C1 segment of cervical spinal cord (tissue), 14 donors: Measurements from ENCODE around the gene ALOX5AP.

Experiments used
- DNase-seq, 14 donors: peaks; one replicate each; lab custom pipeline; 2025; lab: John Stamatoyannopoulos, UW

ALOX5AP gene

GRCh38 chr13:30796631-30797601 is 61.6 kb downstream of the ALOX5AP start:
- peak in 2 of 14 donors; percentile 11 to 82 for DNase-seq

GRCh38 chr13:30797847-30798535 is 62.6 kb downstream of the ALOX5AP start:
- no peak for DNase-seq

- no peak for DNase-seq
These were observed 63.5 kb downstream of the ALOX5AP start for GRCh38 chr13:30798776-30799355.

GRCh38 chr13:30799356-30799824 is 64.0 kb downstream of the ALOX5AP start:
- DNase-seq, result no peak

GRCh38 chr13:30800107-30800506 is 64.8 kb downstream of the ALOX5AP start:
- DNase-seq, result no peak

GRCh38 chr13:30802501-30802900 is 67.2 kb downstream of the ALOX5AP start:
- DNase-seq, result no peak

GRCh38 chr13:30802953-30803478 is 67.7 kb downstream of the ALOX5AP start:
- DNase-seq, result peak in 13 of 14 donors; percentile 34 to 92 (median 73)

- no peak for DNase-seq
These were observed 68.4 kb downstream of the ALOX5AP start for GRCh38 chr13:30803749-30804148.

- no peak for DNase-seq
These were observed 69.1 kb downstream of the ALOX5AP start for GRCh38 chr13:30804474-30804873.

- no peak for DNase-seq
These were observed 69.8 kb downstream of the ALOX5AP start for GRCh38 chr13:30805132-30805537.

GRCh38 chr13:30805603-30806011 is 70.3 kb downstream of the ALOX5AP start:
- DNase-seq, result peak in 6 of 14 donors; percentile 13 to 51 (median 30)

GRCh38 chr13:30806784-30807183 is 71.4 kb downstream of the ALOX5AP start:
- no peak for DNase-seq

GRCh38 chr13:30807392-30807791 is 72.0 kb downstream of the ALOX5AP start:
- no peak for DNase-seq

GRCh38 chr13:30808600-30808999 is 73.3 kb downstream of the ALOX5AP start:
- DNase-seq, result no peak

- no peak for DNase-seq
These were observed 74.4 kb downstream of the ALOX5AP start for GRCh38 chr13:30809787-30810186.

- DNase-seq, result peak in 1 of 14 donors; percentile 47
These were observed 74.9 kb downstream of the ALOX5AP start for GRCh38 chr13:30810261-30810701.

GRCh38 chr13:30810801-30811200 is 75.5 kb downstream of the ALOX5AP start:
- peak in 1 of 14 donors; percentile 38 for DNase-seq
